ENCODE measurements around the gene ELOA2.
"Not testable (repeated sequence)": the region's sequence is repeated elsewhere in the genome, so short reads cannot be mapped to it uniquely, and the experiment has no call there.

The ELOA2 gene

GRCh38 chr18:47035156-47035671, at the start of gene ELOA2:
TSS of gene ELOA2 (minus strand) at chr18:47035621. CDS start at chr18:47035264, 357 bp downstream.
- no peak for DNase-seq

GRCh38 chr18:47081578-47081977, 46.2 kb upstream of the ELOA2 start:
- no peak for DNase-seq

- no peak for DNase-seq
These were observed 45.5 kb upstream of the ELOA2 start for GRCh38 chr18:47080872-47081271.

GRCh38 chr18:47077111-47077510, 41.7 kb upstream of the ELOA2 start:
- no peak for DNase-seq

GRCh38 chr18:47075098-47075883, 39.9 kb upstream of the ELOA2 start:
- no peak for DNase-seq

- no peak for DNase-seq
These were observed 32.2 kb upstream of the ELOA2 start for GRCh38 chr18:47067648-47068047.

- DNase-seq: no peak
These were observed 27.7 kb upstream of the ELOA2 start for GRCh38 chr18:47063096-47063495.

GRCh38 chr18:47062471-47062870, 27.1 kb upstream of the ELOA2 start:
- DNase-seq: no peak

- DNase-seq: no peak
These were observed 18.9 kb upstream of the ELOA2 start for GRCh38 chr18:47054369-47054768.

GRCh38 chr18:47050468-47050867, 15.0 kb upstream of the ELOA2 start:
- DNase-seq: no peak

- DNase-seq: no peak
These were observed 5.6 kb upstream of the ELOA2 start for GRCh38 chr18:47040982-47041381.

- DNase-seq: no peak
These were observed 1.6 kb upstream of the ELOA2 start for GRCh38 chr18:47036927-47037578.

- no peak for DNase-seq
These were observed 965 bp upstream of the ELOA2 start for GRCh38 chr18:47036298-47036874.

- DNase-seq: not testable (repeated sequence)
These were observed 830 bp downstream of the ELOA2 start for GRCh38 chr18:47034591-47034990.

GRCh38 chr18:47032945-47033344, 2.5 kb downstream of the ELOA2 start:
- no peak for DNase-seq

- DNase-seq: not testable (repeated sequence)
These were observed 4.5 kb downstream of the ELOA2 start for GRCh38 chr18:47030887-47031286.

GRCh38 chr18:47029684-47030353, 5.6 kb downstream of the ELOA2 start:
- not testable (repeated sequence) for DNase-seq

GRCh38 chr18:47028738-47029137, 6.7 kb downstream of the ELOA2 start:
- DNase-seq: not testable (repeated sequence)

- DNase-seq: not testable (repeated sequence)
These were observed 9.8 kb downstream of the ELOA2 start for GRCh38 chr18:47025557-47026174.

- not testable (repeated sequence) for DNase-seq
These were observed 11.5 kb downstream of the ELOA2 start for GRCh38 chr18:47023769-47024465.

- not testable (repeated sequence) for DNase-seq
These were observed 12.6 kb downstream of the ELOA2 start for GRCh38 chr18:47022821-47023220.

GRCh38 chr18:47020757-47021156, 14.7 kb downstream of the ELOA2 start:
- DNase-seq: not testable (repeated sequence)
